ENCODE measurements around the gene KLF11.

GRCh38 chr2:10004401-10004800 is 38.9 kb upstream of the KLF11 start:
- no peak for TF ChIP-seq EP300 (IDR thresholded peaks at IDR 0.05)
- TF ChIP-seq POLR2A (IDR thresholded peaks at IDR 0.05), result no peak
- no peak for TF ChIP-seq CTCF (IDR thresholded peaks at IDR 0.05)
- no peak for TF ChIP-seq POLR2AphosphoS5 (IDR thresholded peaks at IDR 0.05)

Data from stomach (tissue), 4 donors.